Calu3 (cell line): ENCODE data around the gene HIVEP3. TPM values are rescaled to one million over a fixed set of nuclear protein-coding genes. Genes with fewer than 3 reads are reported as not detected.

Experiments
- BruUV-seq: library from RNA; stranded (reverse); fragments of 400-500 nt; replicated peaks from 2 replicates; lab custom pipeline; 2021; lab: Mats Ljungman, UMichigan
- CTCF ChIA-PET: fragments of 300-600 bp; sonication (Branson Sonifier 250); formaldehyde crosslinking; loops from one replicate; lab custom pipeline; 2022; ENCODE audit warnings: antibody characterized with exemption; lab: Charles Lee
- DNase-seq: peaks from one replicate; pipeline ENCODE4 v3.0.0; 2022
- H3K27ac Mint-ChIP-seq: one replicate; pipeline ENCODE4 v1.8.0; 2022; ENCODE audit warnings: mixed read lengths; ENCODE audit not compliant: unreplicated experiment
- H3K27me3 Mint-ChIP-seq: one replicate; pipeline ENCODE4 v1.8.0; 2022; ENCODE audit warnings: mixed read lengths; ENCODE audit not compliant: unreplicated experiment
- H3K36me3 Mint-ChIP-seq: one replicate; pipeline ENCODE4 v1.8.0; 2022; ENCODE audit warnings: mild to moderate bottlenecking, moderate library complexity, mixed read lengths; ENCODE audit not compliant: insufficient read depth, unreplicated experiment
- H3K4me1 Mint-ChIP-seq: one replicate; pipeline ENCODE4 v1.8.0; 2022; ENCODE audit warnings: mild to moderate bottlenecking, low read depth, mixed read lengths; ENCODE audit not compliant: unreplicated experiment
- H3K4me3 Mint-ChIP-seq: one replicate; pipeline ENCODE4 v1.8.0; 2022; ENCODE audit warnings: mild to moderate bottlenecking, low read depth, moderate library complexity, mixed read lengths; ENCODE audit not compliant: unreplicated experiment
- H3K9me3 Mint-ChIP-seq: one replicate; pipeline ENCODE4 v1.8.0; 2022; ENCODE audit warnings: low read depth, mixed read lengths; ENCODE audit not compliant: unreplicated experiment
- CTCF ChIP-seq: fragments of 200-600 bp; IDR thresholded peaks from one replicate; pipeline ENCODE4 v1.8.0; 2022; ENCODE audit warnings: antibody characterized with exemption; ENCODE audit not compliant: unreplicated experiment
- intact Hi-C: fragments of 100-400 bp; cut with micrococcal nuclease; formaldehyde crosslinking; loops from one replicate; pipeline ENCODE4 v1.10.0; 2022; ENCODE audit not compliant: unreplicated experiment
- total RNA-seq: library from RNA; stranded (reverse); gene quantifications from 2 replicates; pipeline ENCODE4 v1.2.3, GENCODE V29; 2022

HIVEP3 gene
- total RNA-seq, 1 experiment from 2014 or later = 9.0 TPM

GRCh38 chr1:41702771-41703170 lies 216.0 kb downstream of the HIVEP3 start:
- DNase-seq = no peak
- H3K27ac Mint-ChIP-seq = no peak overlapping the region
- TF ChIP-seq CTCF = no peak
- H3K27me3 Mint-ChIP-seq = peaks cover 19% of the 10 kb centered on the region
- no peaks in the 10 kb centered on the region for H3K4me1 Mint-ChIP-seq
- CTCF ChIA-PET = no interaction called here
- no TSS peak for BruUV-seq
- no peaks in the 10 kb centered on the region for H3K9me3 Mint-ChIP-seq
- intact Hi-C loops = no loop called here
- no peaks in the 10 kb centered on the region for H3K36me3 Mint-ChIP-seq
- no peak overlapping the region for H3K4me3 Mint-ChIP-seq

GRCh38 chr1:41700986-41701535 lies 217.7 kb downstream of the HIVEP3 start:
- CTCF ChIA-PET = no interaction called here
- TF ChIP-seq CTCF = no peak
- no peak for DNase-seq
- Mint-ChIP-seq H3K36me3 (no peaks in the 10 kb centered on the region), H3K4me3 (no peak overlapping the region), H3K9me3 (no peaks in the 10 kb centered on the region), H3K27me3 (peaks cover 9% of the 10 kb centered on the region), H3K4me1 (no peaks in the 10 kb centered on the region), H3K27ac (no peak overlapping the region)
- intact Hi-C loops = no loop called here
- no TSS peak for BruUV-seq

DNA sequence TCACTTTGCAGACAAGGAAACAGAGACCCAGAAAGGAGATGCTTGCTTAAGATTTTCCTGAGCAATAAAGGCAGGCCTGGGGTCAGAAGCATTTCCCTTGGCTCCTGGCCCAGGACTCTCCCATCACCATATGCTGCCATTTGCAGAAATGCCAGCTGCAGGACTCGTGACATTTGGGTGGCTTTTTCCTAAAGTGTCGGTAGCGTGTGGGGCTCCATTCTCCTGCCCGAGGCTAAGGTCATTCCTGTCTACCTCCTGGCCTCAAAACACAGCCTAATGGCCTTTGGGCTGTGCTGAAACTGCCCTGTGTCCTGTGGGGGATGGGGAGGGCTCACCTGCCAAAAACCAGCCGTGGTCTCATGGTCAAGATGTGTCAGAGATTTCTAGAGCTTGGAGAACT lies 218.1 kb downstream of the HIVEP3 start:
- CTCF ChIA-PET = no interaction called here
- H3K9me3 Mint-ChIP-seq = no peaks in the 10 kb centered on the region
- no peaks in the 10 kb centered on the region for H3K36me3 Mint-ChIP-seq
- no peaks in the 10 kb centered on the region for H3K4me1 Mint-ChIP-seq
- DNase-seq = no peak
- TF ChIP-seq CTCF = no peak
- intact Hi-C loops = no loop called here
- H3K4me3 Mint-ChIP-seq = no peak overlapping the region
- H3K27me3 Mint-ChIP-seq = peaks cover 5% of the 10 kb centered on the region
- BruUV-seq = no TSS peak
- H3K27ac Mint-ChIP-seq = no peak overlapping the region

GRCh38 chr1:41699861-41700248 lies 218.9 kb downstream of the HIVEP3 start:
- DNase-seq = no peak
- no peak for TF ChIP-seq CTCF
- Mint-ChIP-seq H3K9me3 (no peaks in the 10 kb centered on the region), H3K36me3 (no peaks in the 10 kb centered on the region), H3K27me3 (no peaks in the 10 kb centered on the region), H3K4me1 (no peaks in the 10 kb centered on the region), H3K4me3 (no peak overlapping the region), H3K27ac (no peak overlapping the region)
- BruUV-seq = no TSS peak
- intact Hi-C loops = no loop called here
- CTCF ChIA-PET = no interaction called here
